ENCODE data around the gene DTX2. TPM values are rescaled to one million over a fixed set of nuclear protein-coding genes. Genes with fewer than 3 reads are reported as not detected.
"Not testable (repeated sequence)": the region's sequence is repeated elsewhere in the genome, so short reads cannot be mapped to it uniquely, and the experiment has no call there.

DTX2 gene
- polyA plus RNA-seq, 1 donor (not counting 4 experiments of a cell fraction or from before 2014, with no cell fraction given), result 15.1 TPM

DNA sequence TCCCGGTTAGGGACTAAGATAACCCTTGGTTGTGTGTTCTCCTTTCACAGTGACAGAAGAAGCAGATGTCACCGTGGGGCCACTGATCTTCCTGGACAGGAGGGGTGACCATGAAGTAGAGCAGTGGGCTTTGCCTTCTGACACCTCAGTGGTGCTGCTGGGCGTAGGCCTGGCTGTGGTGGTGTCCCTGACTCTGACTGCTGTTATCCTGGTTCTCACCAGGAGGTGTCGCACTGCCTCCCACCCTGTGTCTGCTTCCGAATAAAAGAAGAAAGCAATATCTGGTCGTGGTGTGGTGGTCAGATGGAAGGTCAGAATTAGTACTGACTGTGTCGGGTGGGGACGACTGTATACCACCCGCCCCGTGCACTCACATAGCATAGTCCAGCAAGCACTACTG, 19.7 kb upstream of the DTX2 start:
- H3K27ac ChIP-seq (ENCODE audit: control insufficient read depth, insufficient read depth, low read length); H3K79me2 ChIP-seq (ENCODE audit: control insufficient read depth, insufficient read depth, low read length); H3K36me3 ChIP-seq (ENCODE audit: control insufficient read depth in 2 of 2, extremely low read depth in 1 of 2, insufficient read depth in 2 of 2, low read length in 2 of 2); FAIRE-seq; H2AFZ ChIP-seq (ENCODE audit: control insufficient read depth, low read length); H3K9ac ChIP-seq (ENCODE audit: control insufficient read depth, extremely low read depth, insufficient read depth, low read length); H3K9me3 ChIP-seq (ENCODE audit: control insufficient read depth, low read depth, low read length); H3K27me3 ChIP-seq (ENCODE audit: control insufficient read depth, extremely low read depth, insufficient read depth, low read length); H3K9me1 ChIP-seq (ENCODE audit: control insufficient read depth, extremely low read depth, insufficient read depth, low read length); DNase-seq (ENCODE audit: low read depth, low spot score); dilution Hi-C loops (cut with MboI; ENCODE audit: extremely low pct_ligation_motif_present, low sequenced_read_pairs); H4K20me1 ChIP-seq (ENCODE audit: control insufficient read depth, extremely low read depth, insufficient read depth, low read length); H3K4me3 ChIP-seq (ENCODE audit: control insufficient read depth in 2 of 3, extremely low read depth in 1 of 3, insufficient read depth in 2 of 3, low read depth in 1 of 3, low read length in 3 of 3); H3K4me2 ChIP-seq (ENCODE audit: control insufficient read depth, extremely low read depth, insufficient read depth, low read depth, low read length): not testable (repeated sequence)
- peaks cover 14% of the 10 kb centered on the region for H3K4me1 ChIP-seq (ENCODE audit: control insufficient read depth, extremely low read depth, insufficient read depth, low read length)

DNA sequence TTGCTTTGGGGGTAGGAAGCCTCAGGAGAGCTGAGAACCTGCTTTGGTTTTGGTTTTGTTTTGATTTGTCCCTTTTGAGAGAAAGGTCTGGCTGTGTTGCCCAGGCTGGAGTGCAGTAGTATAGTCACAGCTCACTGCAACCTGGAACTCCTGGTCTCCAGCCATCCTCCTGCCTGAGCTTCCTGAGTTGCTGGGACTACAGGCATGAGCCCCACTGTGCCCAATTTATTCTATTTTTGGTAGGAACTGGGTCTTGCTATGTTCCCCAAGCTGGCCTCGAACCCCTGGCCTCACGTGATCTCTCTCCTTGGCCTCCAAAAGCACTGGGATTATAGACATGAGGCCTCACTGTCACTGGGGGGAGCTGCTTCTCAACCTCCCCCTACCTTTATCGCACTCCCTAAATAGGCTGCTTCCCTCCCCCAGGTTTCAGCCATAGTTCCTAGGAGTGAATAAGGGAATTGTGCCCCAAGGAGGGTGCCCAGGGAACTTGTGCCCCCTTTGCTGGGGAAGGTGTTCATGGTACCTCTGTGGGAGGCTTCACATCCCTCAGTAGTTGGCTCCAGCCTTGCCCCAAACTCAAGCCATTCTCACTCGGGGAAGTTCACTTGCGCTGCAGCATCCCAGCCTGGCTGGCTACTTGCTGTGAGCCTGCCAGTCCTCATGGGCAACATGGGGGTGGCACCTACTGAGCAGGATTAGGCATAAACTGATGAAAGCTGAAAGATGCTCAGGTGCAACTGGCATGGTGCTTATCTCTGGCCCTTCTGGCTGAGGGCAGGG, 18.7 kb upstream of the DTX2 start:
- H3K27ac ChIP-seq (ENCODE audit: control insufficient read depth, insufficient read depth, low read length); H3K36me3 ChIP-seq (ENCODE audit: control insufficient read depth in 2 of 2, extremely low read depth in 1 of 2, insufficient read depth in 2 of 2, low read length in 2 of 2); H3K79me2 ChIP-seq (ENCODE audit: control insufficient read depth, insufficient read depth, low read length); H3K27me3 ChIP-seq (ENCODE audit: control insufficient read depth, extremely low read depth, insufficient read depth, low read length); H3K4me3 ChIP-seq (ENCODE audit: control insufficient read depth in 2 of 3, extremely low read depth in 1 of 3, insufficient read depth in 2 of 3, low read depth in 1 of 3, low read length in 3 of 3); H2AFZ ChIP-seq (ENCODE audit: control insufficient read depth, low read length); H3K4me2 ChIP-seq (ENCODE audit: control insufficient read depth, extremely low read depth, insufficient read depth, low read depth, low read length); H3K9me3 ChIP-seq (ENCODE audit: control insufficient read depth, low read depth, low read length); H3K9ac ChIP-seq (ENCODE audit: control insufficient read depth, extremely low read depth, insufficient read depth, low read length); DNase-seq (ENCODE audit: low read depth, low spot score); dilution Hi-C loops (cut with MboI; ENCODE audit: extremely low pct_ligation_motif_present, low sequenced_read_pairs); H3K9me1 ChIP-seq (ENCODE audit: control insufficient read depth, extremely low read depth, insufficient read depth, low read length); H4K20me1 ChIP-seq (ENCODE audit: control insufficient read depth, extremely low read depth, insufficient read depth, low read length): not testable (repeated sequence)
- peaks cover 14% of the 10 kb centered on the region for H3K4me1 ChIP-seq (ENCODE audit: control insufficient read depth, extremely low read depth, insufficient read depth, low read length)
- peak; percentile 44 for FAIRE-seq

DNA sequence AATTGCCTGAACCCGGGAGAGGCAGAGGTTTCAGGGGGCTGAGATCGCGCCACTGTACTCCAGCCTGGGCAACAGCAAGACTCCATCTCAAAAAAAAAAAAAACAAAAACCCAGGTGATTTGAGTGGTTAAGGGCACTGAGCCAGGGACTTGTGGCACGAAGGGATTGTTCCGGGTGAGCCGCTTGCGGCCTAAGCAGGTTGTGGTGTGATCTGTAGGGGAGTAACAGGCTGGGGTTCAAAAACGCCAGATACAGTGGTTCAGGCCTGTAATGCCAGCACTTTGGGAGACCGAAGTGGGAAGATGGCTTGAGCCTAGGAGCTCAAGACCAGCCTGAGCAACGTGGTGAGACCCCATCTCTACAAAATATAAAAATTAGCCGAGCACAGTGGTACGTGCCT, 17.7 kb upstream of the DTX2 start:
- H3K27ac ChIP-seq (ENCODE audit: control insufficient read depth, insufficient read depth, low read length), result peak overlapping the region; percentile 49
- DNase-seq (ENCODE audit: low read depth, low spot score), result not testable (repeated sequence)

DNA sequence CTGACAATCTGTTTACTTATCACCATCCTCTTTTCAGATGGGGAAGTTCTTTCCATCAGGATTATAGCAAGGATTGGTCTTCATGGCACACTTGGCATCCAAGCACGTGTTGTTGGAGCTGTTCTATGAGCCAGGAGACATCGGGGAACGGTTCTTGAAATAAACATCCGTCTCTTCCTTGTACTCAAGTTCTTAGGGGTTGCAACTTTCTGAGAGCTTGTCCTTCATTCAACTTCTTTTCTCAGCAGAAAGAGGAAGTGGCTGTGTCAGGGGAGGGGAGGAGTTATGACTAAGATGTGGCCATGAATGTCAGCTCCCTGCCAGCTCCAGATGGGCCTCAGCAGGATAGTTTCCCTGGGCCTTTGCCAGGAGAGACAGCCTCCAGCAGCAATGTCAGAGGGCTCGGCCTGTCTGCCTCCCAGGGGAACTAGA, 15.9 kb upstream of the DTX2 start:
- H3K79me2 ChIP-seq (ENCODE audit: control insufficient read depth, insufficient read depth, low read length); H3K4me3 ChIP-seq (ENCODE audit: control insufficient read depth in 2 of 3, extremely low read depth in 1 of 3, insufficient read depth in 2 of 3, low read depth in 1 of 3, low read length in 3 of 3); H3K4me1 ChIP-seq (ENCODE audit: control insufficient read depth, extremely low read depth, insufficient read depth, low read length); dilution Hi-C loops (cut with MboI; ENCODE audit: extremely low pct_ligation_motif_present, low sequenced_read_pairs); H3K27me3 ChIP-seq (ENCODE audit: control insufficient read depth, extremely low read depth, insufficient read depth, low read length); H3K9me3 ChIP-seq (ENCODE audit: control insufficient read depth, low read depth, low read length); H3K36me3 ChIP-seq (ENCODE audit: control insufficient read depth in 2 of 2, extremely low read depth in 1 of 2, insufficient read depth in 2 of 2, low read length in 2 of 2); H4K20me1 ChIP-seq (ENCODE audit: control insufficient read depth, extremely low read depth, insufficient read depth, low read length); H3K4me2 ChIP-seq (ENCODE audit: control insufficient read depth, extremely low read depth, insufficient read depth, low read depth, low read length); DNase-seq (ENCODE audit: low read depth, low spot score); H3K9me1 ChIP-seq (ENCODE audit: control insufficient read depth, extremely low read depth, insufficient read depth, low read length): not testable (repeated sequence)
- H2AFZ ChIP-seq (ENCODE audit: control insufficient read depth, low read length), result peak overlapping the region; percentile 60
- peak; percentile 98 for FAIRE-seq
- H3K27ac ChIP-seq (ENCODE audit: control insufficient read depth, insufficient read depth, low read length), result peak overlapping the region; percentile 54
- H3K9ac ChIP-seq (ENCODE audit: control insufficient read depth, extremely low read depth, insufficient read depth, low read length), result peak overlapping the region; percentile 44

More for the DNA sequence above, 17.7 kb upstream of the DTX2 start:
- H3K36me3 ChIP-seq (ENCODE audit: control insufficient read depth in 2 of 2, extremely low read depth in 1 of 2, insufficient read depth in 2 of 2, low read length in 2 of 2); dilution Hi-C loops (cut with MboI; ENCODE audit: extremely low pct_ligation_motif_present, low sequenced_read_pairs); H2AFZ ChIP-seq (ENCODE audit: control insufficient read depth, low read length); H3K27me3 ChIP-seq (ENCODE audit: control insufficient read depth, extremely low read depth, insufficient read depth, low read length); H3K9ac ChIP-seq (ENCODE audit: control insufficient read depth, extremely low read depth, insufficient read depth, low read length); H3K4me2 ChIP-seq (ENCODE audit: control insufficient read depth, extremely low read depth, insufficient read depth, low read depth, low read length); H4K20me1 ChIP-seq (ENCODE audit: control insufficient read depth, extremely low read depth, insufficient read depth, low read length); H3K9me1 ChIP-seq (ENCODE audit: control insufficient read depth, extremely low read depth, insufficient read depth, low read length); H3K9me3 ChIP-seq (ENCODE audit: control insufficient read depth, low read depth, low read length); H3K79me2 ChIP-seq (ENCODE audit: control insufficient read depth, insufficient read depth, low read length); H3K4me3 ChIP-seq (ENCODE audit: control insufficient read depth in 2 of 3, extremely low read depth in 1 of 3, insufficient read depth in 2 of 3, low read depth in 1 of 3, low read length in 3 of 3): not testable (repeated sequence)
- peak; percentile 69 for FAIRE-seq
- H3K4me1 ChIP-seq (ENCODE audit: control insufficient read depth, extremely low read depth, insufficient read depth, low read length), result peaks cover 12% of the 10 kb centered on the region

DNA sequence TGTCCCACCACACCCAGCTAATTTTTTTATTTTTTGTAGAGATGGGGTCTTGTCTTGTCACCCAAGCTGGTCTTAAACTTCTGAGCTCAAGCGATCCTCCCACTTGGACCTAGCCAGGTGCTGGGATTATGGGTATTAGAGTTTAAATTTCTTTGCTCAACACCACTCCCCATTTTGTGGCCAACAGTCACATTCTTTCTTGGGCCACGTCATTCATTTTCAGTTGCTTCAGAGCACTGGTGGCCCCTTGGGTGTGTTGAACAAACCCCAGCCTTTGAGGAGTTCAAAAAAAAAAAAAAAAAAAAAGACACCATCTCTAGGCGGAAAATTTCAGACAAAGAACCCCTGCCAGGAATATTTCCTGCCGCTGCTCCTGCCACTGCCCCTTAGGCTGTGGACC, 4.5 kb upstream of the DTX2 start:
- dilution Hi-C loops (cut with MboI; ENCODE audit: extremely low pct_ligation_motif_present, low sequenced_read_pairs); H3K4me1 ChIP-seq (ENCODE audit: control insufficient read depth, extremely low read depth, insufficient read depth, low read length); H3K4me2 ChIP-seq (ENCODE audit: control insufficient read depth, extremely low read depth, insufficient read depth, low read depth, low read length); H3K27me3 ChIP-seq (ENCODE audit: control insufficient read depth, extremely low read depth, insufficient read depth, low read length); H3K4me3 ChIP-seq (ENCODE audit: control insufficient read depth in 2 of 3, extremely low read depth in 1 of 3, insufficient read depth in 2 of 3, low read depth in 1 of 3, low read length in 3 of 3); FAIRE-seq; H3K27ac ChIP-seq (ENCODE audit: control insufficient read depth, insufficient read depth, low read length); H4K20me1 ChIP-seq (ENCODE audit: control insufficient read depth, extremely low read depth, insufficient read depth, low read length); H3K36me3 ChIP-seq (ENCODE audit: control insufficient read depth in 2 of 2, extremely low read depth in 1 of 2, insufficient read depth in 2 of 2, low read length in 2 of 2); H3K9ac ChIP-seq (ENCODE audit: control insufficient read depth, extremely low read depth, insufficient read depth, low read length); H2AFZ ChIP-seq (ENCODE audit: control insufficient read depth, low read length); H3K9me3 ChIP-seq (ENCODE audit: control insufficient read depth, low read depth, low read length); DNase-seq (ENCODE audit: low read depth, low spot score); H3K79me2 ChIP-seq (ENCODE audit: control insufficient read depth, insufficient read depth, low read length); H3K9me1 ChIP-seq (ENCODE audit: control insufficient read depth, extremely low read depth, insufficient read depth, low read length): not testable (repeated sequence)
